Thymus (tissue), 11 donors: Measurements from ENCODE around the gene ATG5. TPM values are rescaled to one million over a fixed set of nuclear protein-coding genes. Genes with fewer than 3 reads are reported as not detected.

Experiments used
- DNase-seq, 9 donors: peaks; one replicate each; pipeline ENCODE4 v3.0.0-alpha.2; 2013; ENCODE audit warnings: low spot score in 9 of 9, low read depth in 6 of 9, missing footprints in 1 of 9
- H3K27ac ChIP-seq, 2 donors: one replicate each; pipeline ENCODE4 v1.5.1; 2013; ENCODE audit warnings: control low read depth in 1 of 2, low read depth in 1 of 2, low read length in 1 of 2, mild to moderate bottlenecking in 1 of 2, moderate library complexity in 1 of 2
- H3K27me3 ChIP-seq, 2 donors: one replicate each; pipeline ENCODE4 v1.5.1; 2013; ENCODE audit warnings: low read length in 1 of 2; ENCODE audit not compliant: control insufficient read depth in 2 of 2, insufficient read depth in 1 of 2
- H3K36me3 ChIP-seq, 2 donors: one replicate each; pipeline ENCODE4 v1.5.1; 2013; ENCODE audit warnings: low read length in 1 of 2, mild to moderate bottlenecking in 1 of 2, moderate library complexity in 1 of 2; ENCODE audit not compliant: control insufficient read depth in 2 of 2, insufficient read depth in 2 of 2
- H3K4me1 ChIP-seq, 2 donors: one replicate each; pipeline ENCODE4 v1.5.1; 2013; ENCODE audit warnings: low read length in 2 of 2; ENCODE audit not compliant: control insufficient read depth in 2 of 2, insufficient read depth in 2 of 2
- H3K4me3 ChIP-seq, 2 donors: one replicate each; pipeline ENCODE4 v1.5.1; 2013; ENCODE audit warnings: low read length in 2 of 2, control low read depth in 1 of 2, mild to moderate bottlenecking in 1 of 2
- H3K9me3 ChIP-seq, 2 donors: one replicate each; pipeline ENCODE4 v1.5.1; 2013; ENCODE audit warnings: low read length in 1 of 2, mild to moderate bottlenecking in 1 of 2; ENCODE audit not compliant: control insufficient read depth in 2 of 2, insufficient read depth in 1 of 2
- WGBS: extraction: QIAGEN DNeasy Blood & Tissue Kit; methylation state at CpG from one replicate; pipeline ENCODE4 v1.1.7; 2013; 5-methylcytosine and 5-hydroxymethylcytosine counted together
- polyA plus RNA-seq: library from polyadenylated mRNA; stranded (reverse); fragments of 200-250 nt; gene quantifications from one replicate; pipeline ENCODE4 v1.2.3, GENCODE V29; 2013
- total RNA-seq: library from RNA; stranded (reverse); fragments of 120-200 nt; gene quantifications from one replicate; pipeline ENCODE4 v1.2.4, GENCODE V29; 2013
- donor health status: healthy.

ATG5 gene
- total and polyA plus RNA-seq, 2 donors = 25.2 to 36.1 TPM

GRCh38 chr6:106143665-106144064, 181.9 kb downstream of the ATG5 start:
- no peak overlapping the region for H3K4me3 ChIP-seq
- DNase-seq = peak in 2 of 9 donors; percentile 19 to 42
- H3K36me3 ChIP-seq = no peaks in the 10 kb centered on the region
- peaks cover 10 to 30% of the 10 kb centered on the region in 2 donors for H3K4me1 ChIP-seq
- 83% methylated on average over 12 of the region's 12 CpGs for WGBS
- no peaks in the 10 kb centered on the region for H3K27me3 ChIP-seq
- H3K27ac ChIP-seq = no peak overlapping the region
- H3K9me3 ChIP-seq = no peaks in the 10 kb centered on the region

GRCh38 chr6:106142876-106143431, 182.6 kb downstream of the ATG5 start:
- Histone ChIP-seq H3K4me1 (peaks cover 10 to 30% of the 10 kb centered on the region in 2 donors), H3K4me3 (no peak overlapping the region), H3K27ac (no peak overlapping the region), H3K9me3 (no peaks in the 10 kb centered on the region), H3K36me3 (no peaks in the 10 kb centered on the region), H3K27me3 (no peaks in the 10 kb centered on the region)
- DNase-seq = no peak
- 95% methylated on average over 2 of the region's 2 CpGs for WGBS

DNA sequence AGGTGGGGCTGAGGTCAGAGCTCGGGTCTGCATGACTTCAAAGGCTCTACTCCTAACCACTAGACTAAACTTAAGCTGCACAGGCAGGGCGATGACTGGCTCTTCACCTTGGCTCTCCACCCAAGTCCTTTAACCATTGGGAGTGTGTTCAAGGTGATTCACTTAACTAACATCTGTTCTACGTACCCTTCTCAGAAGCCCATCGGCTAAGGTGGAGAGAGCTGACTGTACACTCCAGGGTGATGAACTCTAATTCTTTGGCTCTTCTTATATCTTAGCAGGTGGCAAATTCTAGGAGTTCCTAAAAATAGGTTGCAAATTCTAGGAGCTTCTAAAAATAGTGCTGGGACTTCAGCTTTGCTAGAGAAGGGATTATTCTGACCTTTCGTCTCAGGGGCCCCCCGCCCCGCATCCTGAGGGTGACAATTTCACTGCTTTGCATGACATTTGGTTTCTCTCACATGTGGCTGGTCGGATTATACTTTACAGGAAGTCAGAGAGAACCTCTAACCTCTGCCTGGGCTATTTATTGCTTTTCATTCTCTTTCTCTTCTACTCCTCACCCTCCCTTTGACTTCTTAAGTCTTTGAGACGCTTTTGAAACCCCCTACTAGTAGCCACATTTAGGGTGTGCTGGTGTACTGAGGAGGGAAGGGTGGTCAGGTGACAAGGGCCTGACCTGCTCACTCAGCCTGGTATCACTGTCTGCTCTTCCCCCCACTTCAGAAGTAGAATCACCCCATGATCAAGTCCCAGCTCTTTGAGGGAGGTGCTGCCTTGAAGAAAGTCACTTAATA, 183.9 kb downstream of the ATG5 start:
- Histone ChIP-seq H3K4me1 (peaks cover 10 to 30% of the 10 kb centered on the region in 2 donors), H3K9me3 (no peaks in the 10 kb centered on the region), H3K27ac (no peak overlapping the region), H3K27me3 (no peaks in the 10 kb centered on the region), H3K36me3 (no peaks in the 10 kb centered on the region), H3K4me3 (no peak overlapping the region)
- 28% methylated on average over 9 of the region's 9 CpGs for WGBS
- peak in 3 of 9 donors; percentile 29 to 68 (median 31) for DNase-seq

DNA sequence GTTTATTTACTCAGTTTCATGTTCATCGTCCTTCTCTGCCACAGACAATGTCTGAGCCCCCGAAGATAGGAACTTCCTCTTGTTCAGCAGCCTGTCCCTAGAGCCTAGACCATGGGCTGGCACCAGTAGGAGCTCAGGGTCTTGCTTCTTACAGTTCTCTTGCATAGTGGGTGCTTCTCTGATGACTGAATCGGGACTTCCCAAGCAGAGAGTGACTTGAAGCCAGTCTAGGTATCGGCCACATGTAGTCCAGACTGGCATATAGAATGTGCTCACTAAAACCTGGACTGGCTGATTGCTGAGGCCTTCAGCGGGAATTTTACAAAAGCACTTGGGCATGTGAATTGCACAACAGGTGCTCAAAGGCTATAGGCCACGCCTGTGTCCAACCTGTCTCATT, 187.4 kb downstream of the ATG5 start:
- Histone ChIP-seq H3K4me3 (no peak overlapping the region), H3K4me1 (peaks cover 10 to 20% of the 10 kb centered on the region in 2 donors), H3K27me3 (no peaks in the 10 kb centered on the region), H3K27ac (no peak overlapping the region), H3K36me3 (no peaks in the 10 kb centered on the region), H3K9me3 (no peaks in the 10 kb centered on the region)
- WGBS = 83% methylated on average over 6 of the region's 6 CpGs
- DNase-seq = no peak

GRCh38 chr6:106136845-106137244, 188.7 kb downstream of the ATG5 start:
- Histone ChIP-seq H3K4me3 (no peak overlapping the region), H3K27ac (no peak overlapping the region), H3K4me1 (peaks cover 7% of the 10 kb centered on the region in 2 donors), H3K9me3 (no peaks in the 10 kb centered on the region), H3K36me3 (no peaks in the 10 kb centered on the region), H3K27me3 (no peaks in the 10 kb centered on the region)
- no peak for DNase-seq
- WGBS = 96% methylated on average over 5 of the region's 5 CpGs

- 98% methylated on average over 16 of the region's 16 CpGs for WGBS
- Histone ChIP-seq H3K27ac (no peak overlapping the region), H3K4me3 (no peak overlapping the region), H3K4me1 (no peaks in the 10 kb centered on the region), H3K27me3 (no peaks in the 10 kb centered on the region), H3K36me3 (no peaks in the 10 kb centered on the region), H3K9me3 (no peaks in the 10 kb centered on the region)
- no peak for DNase-seq
Observed at GRCh38 chr6:106135911-106136571, 189.5 kb downstream of the ATG5 start.

DNA sequence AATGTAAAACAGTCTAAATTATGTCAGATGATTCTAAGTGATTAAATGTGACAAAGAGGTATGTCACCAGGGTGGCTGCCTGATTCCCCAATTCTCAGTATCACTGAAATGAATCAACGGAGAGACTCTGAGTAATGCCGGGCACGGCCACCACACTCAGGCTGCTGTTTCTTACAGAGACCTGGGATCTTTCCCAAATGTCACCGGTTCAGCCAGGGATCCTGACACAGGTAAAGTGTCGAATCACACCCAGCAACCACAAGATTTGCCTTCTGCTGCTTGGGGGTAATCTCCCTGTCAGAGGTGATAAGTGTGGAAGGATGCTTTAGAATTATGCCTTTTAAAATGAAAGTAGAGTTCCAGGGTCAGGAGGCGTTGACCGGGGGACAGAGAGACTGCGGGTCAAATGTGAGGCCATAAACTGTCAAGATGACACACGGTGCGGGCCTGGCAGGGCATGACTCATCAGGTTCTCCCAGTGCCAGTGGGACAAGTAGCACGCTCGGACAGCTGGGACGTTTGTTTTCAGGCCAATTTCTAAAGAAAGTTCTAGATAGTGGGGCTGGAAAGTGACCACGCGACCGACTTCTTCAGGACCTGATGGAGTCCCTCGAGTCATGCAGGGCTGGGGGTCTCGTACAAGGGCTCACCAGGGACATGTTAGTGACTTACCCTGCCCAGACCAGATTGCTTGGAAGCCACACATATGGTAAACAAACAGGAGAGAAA, 190.5 kb downstream of the ATG5 start:
- Histone ChIP-seq H3K4me3 (no peak overlapping the region), H3K4me1 (no peaks in the 10 kb centered on the region), H3K27ac (no peak overlapping the region), H3K9me3 (no peaks in the 10 kb centered on the region), H3K27me3 (no peaks in the 10 kb centered on the region), H3K36me3 (no peaks in the 10 kb centered on the region)
- WGBS = 93% methylated on average over 18 of the region's 18 CpGs
- no peak for DNase-seq
